ENCODE results near the gene PRSS8.

The PRSS8 gene

DNA sequence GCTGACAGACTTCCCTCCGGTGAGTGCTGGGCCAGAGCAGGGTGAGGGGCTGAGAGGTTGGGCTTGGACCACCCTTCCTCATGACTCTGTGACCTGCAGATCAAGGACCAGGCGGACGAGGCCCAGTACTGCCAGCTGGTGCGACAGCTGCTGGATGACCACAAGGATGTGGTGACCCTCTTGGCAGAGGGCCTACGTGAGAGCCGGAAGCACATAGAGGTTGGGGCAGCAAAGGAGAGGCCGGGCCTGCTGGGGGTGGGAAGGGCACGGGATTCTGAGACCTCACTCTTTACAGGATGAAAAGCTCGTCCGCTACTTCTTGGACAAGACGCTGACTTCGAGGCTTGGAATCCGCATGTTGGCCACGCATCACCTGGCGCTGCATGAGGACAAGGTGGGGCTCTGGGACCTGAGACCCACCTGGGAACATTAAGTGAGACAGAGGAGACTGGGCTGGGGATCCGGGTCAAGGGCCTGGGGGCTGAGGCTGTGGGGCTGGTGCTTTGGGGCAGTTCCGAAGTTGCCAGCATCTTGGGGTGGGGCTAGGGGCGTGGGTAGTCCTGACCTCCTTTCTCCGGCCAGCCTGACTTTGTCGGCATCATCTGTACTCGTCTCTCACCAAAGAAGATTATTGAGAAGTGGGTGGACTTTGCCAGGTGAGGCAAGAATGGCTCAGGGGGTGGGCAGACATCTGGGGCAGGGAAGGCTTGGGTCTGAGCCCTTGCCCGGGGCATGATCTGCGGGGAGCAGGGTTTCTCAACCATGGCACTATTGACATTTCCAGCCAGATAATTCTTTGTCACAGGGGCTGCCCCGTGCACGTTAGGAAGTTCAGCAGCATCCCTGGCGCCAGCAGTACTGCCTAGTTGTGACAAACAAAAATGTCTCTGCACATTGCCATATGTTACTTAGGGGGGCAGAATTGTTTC, 25.2 kb downstream of the PRSS8 start:
- TF ChIP-seq, protein P1, sequence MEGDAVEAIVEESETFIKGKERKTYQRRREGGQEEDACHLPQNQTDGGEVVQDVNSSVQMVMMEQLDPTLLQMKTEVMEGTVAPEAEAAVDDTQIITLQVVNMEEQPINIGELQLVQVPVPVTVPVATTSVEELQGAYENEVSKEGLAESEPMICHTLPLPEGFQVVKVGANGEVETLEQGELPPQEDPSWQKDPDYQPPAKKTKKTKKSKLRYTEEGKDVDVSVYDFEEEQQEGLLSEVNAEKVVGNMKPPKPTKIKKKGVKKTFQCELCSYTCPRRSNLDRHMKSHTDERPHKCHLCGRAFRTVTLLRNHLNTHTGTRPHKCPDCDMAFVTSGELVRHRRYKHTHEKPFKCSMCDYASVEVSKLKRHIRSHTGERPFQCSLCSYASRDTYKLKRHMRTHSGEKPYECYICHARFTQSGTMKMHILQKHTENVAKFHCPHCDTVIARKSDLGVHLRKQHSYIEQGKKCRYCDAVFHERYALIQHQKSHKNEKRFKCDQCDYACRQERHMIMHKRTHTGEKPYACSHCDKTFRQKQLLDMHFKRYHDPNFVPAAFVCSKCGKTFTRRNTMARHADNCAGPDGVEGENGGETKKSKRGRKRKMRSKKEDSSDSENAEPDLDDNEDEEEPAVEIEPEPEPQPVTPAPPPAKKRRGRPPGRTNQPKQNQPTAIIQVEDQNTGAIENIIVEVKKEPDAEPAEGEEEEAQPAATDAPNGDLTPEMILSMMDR (IDR thresholded peaks at IDR 0.05; ENCODE audit: low read depth, low read length) = no peak
- DNase-seq (ENCODE audit: extremely low read depth, low read depth) = no peak

DNA sequence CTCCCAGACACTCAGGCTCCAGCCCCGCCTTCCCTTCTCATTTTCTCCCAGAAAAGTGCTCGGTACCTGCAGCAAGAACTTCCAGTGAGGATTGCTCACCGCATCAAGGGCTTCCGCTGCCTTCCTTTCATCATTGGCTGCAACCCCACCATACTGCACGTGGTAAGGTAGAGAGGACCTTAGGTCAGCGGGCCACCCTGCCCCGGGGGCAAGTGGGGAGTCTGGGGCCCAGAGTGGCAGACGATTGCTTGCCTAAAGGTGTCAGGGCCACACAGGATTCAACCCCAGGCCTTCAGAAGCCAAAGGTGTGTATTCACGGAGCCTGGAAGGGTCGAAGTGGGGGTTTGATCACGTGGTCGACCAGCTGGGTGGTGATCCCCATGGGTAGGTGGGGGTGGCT, 25.9 kb downstream of the PRSS8 start:
- TF ChIP-seq, protein P1 (IDR thresholded peaks at IDR 0.05; ENCODE audit: low read depth, low read length) = no peak
- no peak for DNase-seq (ENCODE audit: extremely low read depth, low read depth)

DNA sequence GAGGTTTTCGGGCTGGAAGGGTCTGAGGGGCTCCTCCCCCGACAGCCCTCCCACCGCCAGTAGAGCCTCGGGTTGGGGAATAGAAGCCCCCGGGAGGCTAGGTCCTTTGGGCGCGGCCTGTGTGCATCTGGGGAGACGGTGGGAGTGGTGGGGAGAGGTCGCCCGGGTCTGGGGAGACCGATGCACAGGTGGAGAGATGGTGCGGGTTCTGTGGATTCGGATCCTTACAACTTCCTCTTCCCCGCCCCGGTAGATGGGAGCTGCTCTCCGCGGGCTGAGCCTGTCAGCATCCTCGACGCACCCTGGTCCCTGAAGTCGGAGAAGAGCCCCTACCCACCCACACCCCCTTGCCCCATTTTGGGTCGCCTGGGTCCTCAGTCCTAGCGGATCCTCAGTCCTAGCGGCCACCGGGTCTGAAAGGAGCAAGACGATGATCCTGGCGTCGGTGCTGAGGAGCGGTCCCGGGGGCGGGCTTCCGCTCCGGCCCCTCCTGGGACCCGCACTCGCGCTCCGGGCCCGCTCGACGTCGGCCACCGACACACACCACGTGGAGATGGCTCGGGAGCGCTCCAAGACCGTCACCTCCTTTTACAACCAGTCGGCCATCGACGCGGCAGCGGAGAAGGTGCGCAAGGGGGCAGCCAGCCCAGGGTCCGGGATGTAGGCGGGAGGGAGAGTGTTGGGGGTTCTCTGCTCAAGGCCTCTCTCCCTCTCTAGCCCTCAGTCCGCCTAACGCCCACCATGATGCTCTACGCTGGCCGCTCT, 26.6 kb downstream of the PRSS8 start:
- TF ChIP-seq, protein P1 (IDR thresholded peaks at IDR 0.05; ENCODE audit: low read depth, low read length) = no peak
- no peak for DNase-seq (ENCODE audit: extremely low read depth, low read depth)

DNA sequence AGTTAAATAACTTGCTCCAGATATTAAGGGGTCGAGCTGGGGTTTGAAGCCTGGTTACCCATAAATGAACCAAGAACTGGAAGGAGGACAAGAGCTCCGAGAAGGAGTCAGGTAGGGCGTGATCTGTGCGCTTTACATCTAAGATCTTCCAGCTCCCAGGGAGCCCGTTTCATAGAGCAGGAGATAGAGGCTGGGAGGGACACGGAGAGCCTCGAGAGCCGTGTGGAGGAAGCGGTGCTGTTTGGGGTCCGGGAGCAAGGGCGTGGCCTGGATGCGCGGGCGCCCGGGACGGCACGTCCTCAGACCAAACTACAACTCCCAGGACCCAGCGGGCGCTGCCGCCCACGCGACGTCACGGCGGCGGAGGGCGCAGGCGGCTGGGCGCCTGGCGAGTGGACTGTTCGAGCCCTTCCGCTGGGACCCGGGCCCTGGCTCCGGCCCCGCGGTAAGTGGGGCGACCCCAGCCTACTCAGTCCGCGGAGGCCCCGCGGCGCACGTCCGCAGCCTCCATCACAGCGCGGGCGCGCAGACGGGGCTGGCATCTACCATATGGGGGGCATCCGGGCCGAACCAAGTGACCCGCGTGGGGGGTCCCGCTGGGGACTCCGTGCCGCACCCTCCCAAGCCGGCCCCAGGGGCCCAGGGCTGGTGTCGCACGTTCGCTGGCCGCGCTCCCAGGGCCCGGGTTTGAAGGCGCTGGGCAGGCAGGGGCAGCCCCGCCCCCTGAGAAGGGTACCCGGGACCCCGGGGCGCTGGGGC, 27.3 kb downstream of the PRSS8 start, which contains the start of gene BCKDK:
TSS of gene BCKDK (plus strand) at position 352 of the 759 bp plus-strand sequence. CDS start 838 bp downstream, outside the sequence.
- no peak for DNase-seq (ENCODE audit: extremely low read depth, low read depth)
- TF ChIP-seq, protein P1 (IDR thresholded peaks at IDR 0.05; ENCODE audit: low read depth, low read length) = no peak

DNA sequence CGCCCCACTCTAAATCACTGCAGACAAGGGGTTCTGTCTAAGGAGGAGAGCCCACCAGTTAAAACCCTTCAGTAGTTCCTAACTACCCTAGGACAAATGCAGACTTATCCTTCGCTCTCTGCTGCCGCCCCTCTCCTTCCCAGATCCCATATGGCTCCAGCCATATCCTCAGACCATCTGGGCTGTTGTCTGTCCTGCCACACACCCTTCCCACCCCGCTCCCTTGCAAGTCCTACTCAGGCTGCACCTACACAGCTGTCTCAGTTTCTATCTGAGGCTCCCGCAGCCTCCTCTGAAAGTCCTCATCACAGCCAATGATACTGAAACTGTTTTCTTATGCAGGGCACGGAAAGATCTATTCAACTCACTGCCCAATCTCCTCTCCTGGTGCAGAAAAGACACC, 28.1 kb downstream of the PRSS8 start:
- no peak for DNase-seq (ENCODE audit: extremely low read depth, low read depth)

DNA sequence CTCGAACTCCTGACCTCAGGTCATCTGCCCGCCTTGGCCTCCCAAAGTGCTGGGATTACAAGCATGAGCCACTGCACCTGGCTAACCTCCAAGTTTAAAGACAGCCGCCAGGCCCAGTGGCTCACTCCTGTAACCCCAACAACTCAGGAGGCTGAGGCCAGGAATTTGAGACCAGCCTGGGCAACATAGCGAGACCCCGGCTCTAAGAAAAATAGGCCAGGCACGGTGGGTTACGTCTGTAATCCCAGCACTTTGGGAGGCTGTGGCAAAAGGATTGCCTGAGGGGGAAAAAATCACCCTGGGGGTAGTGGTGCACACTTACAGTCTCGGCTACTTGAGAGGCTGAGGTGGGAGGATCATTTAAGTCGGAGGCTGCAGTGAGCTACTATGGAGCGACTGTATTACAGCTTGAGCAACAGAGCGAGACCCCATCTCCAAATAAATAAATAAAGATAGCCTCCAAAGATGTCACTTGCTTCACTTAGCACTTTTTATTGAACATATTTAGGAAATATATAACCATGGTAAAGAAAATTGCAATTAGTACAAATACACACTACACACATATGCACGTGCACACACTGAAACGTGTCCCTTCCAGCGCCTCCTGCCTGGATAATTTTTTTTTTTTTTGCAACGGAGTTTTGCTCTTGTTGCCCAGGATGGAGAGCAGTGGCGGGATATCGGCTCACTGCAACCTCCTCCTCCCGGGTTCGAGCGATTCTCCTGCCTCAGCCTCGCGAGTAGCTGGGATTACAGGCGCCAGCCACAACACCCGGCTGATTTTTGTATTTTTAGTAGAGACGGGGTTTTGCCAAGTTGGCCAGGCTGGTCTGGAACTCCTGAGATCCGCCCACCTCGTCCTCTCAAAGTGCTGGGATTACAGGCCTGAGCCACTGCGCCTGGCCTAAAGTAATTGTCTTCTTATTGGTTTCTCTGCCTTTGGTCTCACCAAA, 28.7 kb downstream of the PRSS8 start:
- TF ChIP-seq, protein P1 (IDR thresholded peaks at IDR 0.05; ENCODE audit: low read depth, low read length) = no peak
- DNase-seq (ENCODE audit: extremely low read depth, low read depth) = no peak

More for the DNA sequence above, 28.1 kb downstream of the PRSS8 start:
- TF ChIP-seq, protein P1 (IDR thresholded peaks at IDR 0.05; ENCODE audit: low read depth, low read length) = no peak

All from AG09319 (cell line).